HCT116 (cell line): ENCODE results near the gene HPS1. TPM values are rescaled to one million over a fixed set of nuclear protein-coding genes. Genes with fewer than 3 reads are reported as not detected.

Experiments
- ATAC-seq: fragments of 200-7000 bp; cut with Tn5 transposase; 2 replicates; pipeline ENCODE4 v1.9.1; 2020; ENCODE audit warnings: mild to moderate bottlenecking, moderate library complexity
- BruUV-seq: library from RNA; stranded (reverse); fragments of 400-500 nt; replicated peaks from 2 replicates; lab custom pipeline; 2021; lab: Mats Ljungman, UMichigan
- CTCF ChIA-PET: fragments of 300-600 bp; sonication (Branson Sonifier 250); formaldehyde crosslinking; loops from one replicate; lab custom pipeline; 2021; ENCODE audit warnings: antibody characterized with exemption; lab: Charles Lee
- POLR2A ChIA-PET: fragments of 300-600, 350-600 bp; sonication (Branson Sonifier 250); formaldehyde crosslinking; loops from one replicate; lab custom pipeline; 2021; ENCODE audit warnings: antibody characterized with exemption; lab: Charles Lee
- RAD21 ChIA-PET, 2 experiments: fragments of 300-600 bp; sonication (Branson Sonifier 250); formaldehyde crosslinking; loops; one replicate each; lab custom pipeline; 2023; ENCODE audit warnings: low total read pairs in 2 of 2; ENCODE audit not compliant: uncharacterized antibody in 2 of 2, unreplicated experiment in 2 of 2, low non-redundant PET in 1 of 2; lab: Charles Lee
- DNase-seq: peaks from one replicate; pipeline ENCODE4 v3.0.0-alpha.2; 2010; ENCODE audit warnings: low read depth, low spot score
- H2AFZ ChIP-seq: fragments of 200-600 bp; shearing (Covaris generic), sonication (generic); 2 replicates; pipeline ENCODE4 v1.6.1; 2017; ENCODE audit warnings: low read depth, mixed run types, mixed read lengths, antibody characterized with exemption, low read length; ENCODE audit not compliant: poor library complexity, severe bottlenecking
- H3K27ac ChIP-seq: 2 replicates; pipeline ENCODE4 v1.5.1; 2012; ENCODE audit warnings: low read depth, low read length
- H3K27me3 ChIP-seq: fragments of 200-600 bp; sonication (generic); 2 replicates; pipeline ENCODE4 v1.6.1; 2016; ENCODE audit warnings: mixed run types, low read length, mixed read lengths; ENCODE audit not compliant: insufficient read depth
- H3K36me3 ChIP-seq, 2 experiments: fragments of 200-500 bp in 1 of 2; fragments of 200-600 bp in 1 of 2; sonication (Bioruptor generic) in 1 of 2; sonication (generic) in 1 of 2; 2 replicates each; pipeline versions ENCODE4 v1.5.1 to v1.6.1; 2014 to 2016; ENCODE audit warnings: low read length in 2 of 2, inconsistent platforms in 1 of 2, mixed read lengths in 1 of 2, mixed run types in 1 of 2; ENCODE audit not compliant: insufficient read depth in 2 of 2, control insufficient read depth in 1 of 2
- H3K4me1 ChIP-seq, 2 experiments: fragments of 200-600 bp in 1 of 2; sonication (generic) in 1 of 2; 2 replicates each; pipeline versions ENCODE4 v1.5.1 to v1.6.1; 2012 to 2017; ENCODE audit warnings: low read length in 2 of 2, inconsistent platforms in 1 of 2, mild to moderate bottlenecking in 1 of 2, mixed read lengths in 1 of 2, mixed run types in 1 of 2, moderate library complexity in 1 of 2; ENCODE audit not compliant: insufficient read depth in 2 of 2, control insufficient read depth in 1 of 2
- H3K4me2 ChIP-seq: fragments of 200-600 bp; sonication (generic); 2 replicates; pipeline ENCODE4 v1.6.1; 2017; ENCODE audit warnings: mixed run types, low read length, mixed read lengths
- H3K4me3 ChIP-seq, 2 experiments: fragments of 200-600 bp in 1 of 2; sonication (generic) in 1 of 2; replicated peaks in 1 of 2; 2 replicates each; pipeline ENCODE4 v1.5.1; 2011 to 2016; ENCODE audit warnings: low read length in 2 of 2, control low read depth in 1 of 2, low read depth in 1 of 2, mild to moderate bottlenecking in 1 of 2, mixed read lengths in 1 of 2, mixed run types in 1 of 2
- H3K79me2 ChIP-seq: fragments of 200-600 bp; sonication (generic); 2 replicates; pipeline ENCODE4 v1.6.1; 2017; ENCODE audit warnings: mild to moderate bottlenecking, mixed run types, low read length, moderate library complexity, mixed read lengths; ENCODE audit not compliant: insufficient read depth
- H3K9ac ChIP-seq: fragments of 200-600 bp; sonication (generic); 2 replicates; pipeline ENCODE4 v1.6.1; 2016; ENCODE audit warnings: low read length, mixed read lengths
- H3K9me2 ChIP-seq: fragments of 200-600 bp; sonication (generic), shearing (Covaris generic); 2 replicates; pipeline ENCODE4 v1.6.1; 2017; ENCODE audit warnings: mixed run types, mild to moderate bottlenecking, moderate library complexity; ENCODE audit not compliant: insufficient read depth
- H3K9me3 ChIP-seq, 2 experiments: fragments of 200-500 bp in 1 of 2; fragments of 200-600 bp in 1 of 2; sonication (Bioruptor generic) in 1 of 2; sonication (generic) in 1 of 2; 2 replicates each; pipeline ENCODE4 v1.6.1; 2014 to 2017; ENCODE audit warnings: low read length in 2 of 2, mixed read lengths in 2 of 2, inconsistent platforms in 1 of 2, low read depth in 1 of 2, mild to moderate bottlenecking in 1 of 2, mixed run types in 1 of 2, moderate library complexity in 1 of 2; ENCODE audit not compliant: control insufficient read depth in 1 of 2, insufficient read depth in 1 of 2
- H4K20me1 ChIP-seq: fragments of 200-600 bp; sonication (generic), shearing (Covaris generic); 2 replicates; pipeline ENCODE4 v1.6.1; 2017; ENCODE audit warnings: mixed run types, mild to moderate bottlenecking, moderate library complexity; ENCODE audit not compliant: insufficient read depth
- ELF1 ChIP-seq: IDR thresholded peaks from 2 replicates; pipeline ENCODE4 v1.6.1; 2012; ENCODE audit warnings: low read depth, borderline replicate concordance
- FOSL1 ChIP-seq: IDR thresholded peaks from 2 replicates; pipeline ENCODE4 v1.6.1; 2012; ENCODE audit warnings: low read depth
- POLR2A ChIP-seq: IDR thresholded peaks from 2 replicates; pipeline ENCODE4 v1.7.0; 2011; ENCODE audit warnings: borderline replicate concordance; ENCODE audit not compliant: insufficient read depth, insufficient read length; ENCODE audit errors: extremely low read depth
- RAD21 ChIP-seq: IDR thresholded peaks from 2 replicates; pipeline ENCODE4 v1.6.1; 2012; ENCODE audit warnings: low read depth, mild to moderate bottlenecking
- REST ChIP-seq: IDR thresholded peaks from 2 replicates; pipeline ENCODE4 v1.6.1; 2012; ENCODE audit warnings: low read depth
- SP1 ChIP-seq: IDR thresholded peaks from 2 replicates; pipeline ENCODE4 v1.6.1; 2012; ENCODE audit warnings: low read depth
- TCF7L2 ChIP-seq: IDR thresholded peaks from 2 replicates; pipeline ENCODE4 v1.7.0; 2011; ENCODE audit warnings: borderline replicate concordance, inconsistent platforms; ENCODE audit not compliant: insufficient read depth, insufficient read length; ENCODE audit errors: extremely low read depth
- YY1 ChIP-seq: IDR thresholded peaks from 2 replicates; pipeline ENCODE4 v1.6.1; 2011; ENCODE audit warnings: low read length, low read depth, moderate library complexity, mild to moderate bottlenecking; ENCODE audit not compliant: insufficient replicate concordance; ENCODE audit errors: extremely low read depth
- ZBTB33 ChIP-seq: IDR thresholded peaks from 2 replicates; pipeline ENCODE4 v1.6.1; 2011; ENCODE audit warnings: mild to moderate bottlenecking, low read length, moderate library complexity; ENCODE audit not compliant: insufficient replicate concordance; ENCODE audit errors: extremely low read depth
- ZNF274 ChIP-seq: fragments of 200-500 bp; sonication (Bioruptor generic); IDR thresholded peaks from 2 replicates; pipeline ENCODE4 v1.6.1; 2014; ENCODE audit warnings: mild to moderate bottlenecking, low read depth, low read length, inconsistent platforms
- intact Hi-C: fragments of 100-400 bp; cut with micrococcal nuclease; formaldehyde crosslinking; loops from 2 replicates; pipeline ENCODE4 v1.10.0; 2022
- total RNA-seq: library from RNA; stranded (reverse); gene quantifications from one replicate; pipeline ENCODE4 v1.2.1, GENCODE V29; 2021; ENCODE audit not compliant: unreplicated experiment

The HPS1 gene
- total RNA-seq, 1 experiment from 2014 or later, result 64.3 TPM

- Histone ChIP-seq H3K9me2 (no peaks in the 10 kb centered on the region), H2AFZ (no peak overlapping the region)
- TF ChIP-seq REST, result no peak
- TF ChIP-seq FOSL1, result no peak
- TF ChIP-seq ZNF274, result no peak
- TF ChIP-seq ELF1, result no peak
- no peak for TF ChIP-seq SP1
- no peak for TF ChIP-seq POLR2A
- TF ChIP-seq TCF7L2, result no peak
- no peak for TF ChIP-seq RAD21
- TF ChIP-seq ZBTB33, result no peak
- TF ChIP-seq YY1, result no peak
- TF ChIP-seq, all 23 proteins: peak for 0
- no TSS peak for BruUV-seq
- Histone ChIP-seq H3K4me3 (no peak overlapping the region), H3K27me3 (no peaks in the 10 kb centered on the region; the same call in 1 of the 2 replicates), H3K9me3 (no peaks in the 10 kb centered on the region), H3K27ac (no peak overlapping the region), H3K79me2 (no peaks in the 10 kb centered on the region), H3K4me2 (no peak overlapping the region), H3K9ac (no peak overlapping the region), H3K36me3 (no peaks in the 10 kb centered on the region), H4K20me1 (no peaks in the 10 kb centered on the region), H3K4me1 (no peaks in the 10 kb centered on the region)
- POLR2A ChIA-PET, result no interaction called here
- RAD21 ChIA-PET, result no interaction called here
- ATAC-seq (no peak; the same call in 1 of the 2 replicates), DNase-seq (no peak)
- intact Hi-C loops, result no loop called here
- CTCF ChIA-PET, result interaction anchor here (0.7 kb wide), 2 partner anchors 15 to 71 kb away, joined by 3 to 8 read pairs; no protein-coding TSS in a partner anchor
Observed at GRCh38 chr10:98485959-98486358, 39.2 kb upstream of the HPS1 start.
